ENCODE measurements around the gene RAPGEF5. TPM values are rescaled to one million over a fixed set of nuclear protein-coding genes. Genes with fewer than 3 reads are reported as not detected.

The RAPGEF5 gene
- total and polyA plus RNA-seq, 9 donors = 6.4 to 22.5 (median 10.4) TPM

DNA sequence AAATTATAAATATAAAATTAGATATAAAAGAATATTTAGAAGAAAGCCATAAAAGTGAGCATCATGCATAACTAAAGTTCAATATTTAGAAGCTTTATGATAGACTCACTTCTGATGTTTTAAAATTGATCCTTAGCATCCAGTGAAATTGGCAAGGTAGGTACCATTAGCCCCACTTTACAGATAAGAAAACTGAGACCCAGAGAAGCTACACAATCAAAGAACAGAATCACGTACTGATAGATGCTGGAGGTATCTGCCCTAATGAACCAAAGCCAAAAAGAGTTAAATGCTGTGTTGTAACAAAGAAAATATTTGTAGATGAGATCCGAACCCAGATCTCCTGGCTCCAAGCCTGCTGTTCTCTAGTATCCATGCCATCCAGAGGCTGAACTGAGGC lies 42.6 kb upstream of the RAPGEF5 start:
- 60 to 72% (median 66%) methylated on average over 2 of the region's 2 CpGs for WGBS, 3 donors
- Histone ChIP-seq H3K9me3 (no peaks in the 10 kb centered on the region), H3K4me1 (ENCODE audit: insufficient read depth) (no peaks in the 10 kb centered on the region), H3K27me3 (no peaks in the 10 kb centered on the region), H3K4me3 (no peak overlapping the region), H3K36me3 (no peaks in the 10 kb centered on the region), H3K27ac (no peak overlapping the region)
- no peak for TF ChIP-seq EP300 (IDR thresholded peaks at IDR 0.05)
- no peak for TF ChIP-seq POLR2A (IDR thresholded peaks at IDR 0.05)
- TF ChIP-seq, protein P1, sequence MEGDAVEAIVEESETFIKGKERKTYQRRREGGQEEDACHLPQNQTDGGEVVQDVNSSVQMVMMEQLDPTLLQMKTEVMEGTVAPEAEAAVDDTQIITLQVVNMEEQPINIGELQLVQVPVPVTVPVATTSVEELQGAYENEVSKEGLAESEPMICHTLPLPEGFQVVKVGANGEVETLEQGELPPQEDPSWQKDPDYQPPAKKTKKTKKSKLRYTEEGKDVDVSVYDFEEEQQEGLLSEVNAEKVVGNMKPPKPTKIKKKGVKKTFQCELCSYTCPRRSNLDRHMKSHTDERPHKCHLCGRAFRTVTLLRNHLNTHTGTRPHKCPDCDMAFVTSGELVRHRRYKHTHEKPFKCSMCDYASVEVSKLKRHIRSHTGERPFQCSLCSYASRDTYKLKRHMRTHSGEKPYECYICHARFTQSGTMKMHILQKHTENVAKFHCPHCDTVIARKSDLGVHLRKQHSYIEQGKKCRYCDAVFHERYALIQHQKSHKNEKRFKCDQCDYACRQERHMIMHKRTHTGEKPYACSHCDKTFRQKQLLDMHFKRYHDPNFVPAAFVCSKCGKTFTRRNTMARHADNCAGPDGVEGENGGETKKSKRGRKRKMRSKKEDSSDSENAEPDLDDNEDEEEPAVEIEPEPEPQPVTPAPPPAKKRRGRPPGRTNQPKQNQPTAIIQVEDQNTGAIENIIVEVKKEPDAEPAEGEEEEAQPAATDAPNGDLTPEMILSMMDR (IDR thresholded peaks at IDR 0.05) = no peak
- no peak for DNase-seq
- intact Hi-C loops (cut with DNase I) = no loop called here

DNA sequence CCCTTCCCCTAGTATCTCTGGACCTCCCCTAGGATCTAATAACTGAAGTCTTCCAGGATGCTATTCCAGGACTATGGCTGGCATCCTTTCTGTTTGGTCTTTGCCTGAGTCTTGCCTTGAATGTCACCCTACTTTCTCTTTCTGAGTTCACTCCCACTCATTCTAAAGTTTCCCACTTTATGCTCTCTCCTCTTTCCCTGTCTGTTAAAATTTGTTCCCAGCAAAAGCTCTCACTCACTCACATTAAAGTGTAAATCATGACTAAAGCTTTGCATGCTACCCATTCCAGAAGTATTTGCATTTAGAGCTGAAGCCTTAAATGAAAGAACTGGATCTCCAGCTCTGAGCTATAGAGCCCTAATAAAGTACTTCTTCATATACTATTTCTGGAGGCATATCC lies 42.1 kb upstream of the RAPGEF5 start:
- H3K27me3 ChIP-seq = no peaks in the 10 kb centered on the region
- no peaks in the 10 kb centered on the region for H3K36me3 ChIP-seq
- H3K4me1 ChIP-seq (ENCODE audit: insufficient read depth) = no peaks in the 10 kb centered on the region
- DNase-seq = no peak
- H3K9me3 ChIP-seq = no peaks in the 10 kb centered on the region
- intact Hi-C loops (cut with DNase I) = no loop called here
- no peak overlapping the region for H3K4me3 ChIP-seq
- H3K27ac ChIP-seq = no peak overlapping the region
- TF ChIP-seq EP300 (IDR thresholded peaks at IDR 0.05) (no peak), POLR2A (IDR thresholded peaks at IDR 0.05) (no peak)
- TF ChIP-seq, protein P1 (IDR thresholded peaks at IDR 0.05) = no peak

DNA sequence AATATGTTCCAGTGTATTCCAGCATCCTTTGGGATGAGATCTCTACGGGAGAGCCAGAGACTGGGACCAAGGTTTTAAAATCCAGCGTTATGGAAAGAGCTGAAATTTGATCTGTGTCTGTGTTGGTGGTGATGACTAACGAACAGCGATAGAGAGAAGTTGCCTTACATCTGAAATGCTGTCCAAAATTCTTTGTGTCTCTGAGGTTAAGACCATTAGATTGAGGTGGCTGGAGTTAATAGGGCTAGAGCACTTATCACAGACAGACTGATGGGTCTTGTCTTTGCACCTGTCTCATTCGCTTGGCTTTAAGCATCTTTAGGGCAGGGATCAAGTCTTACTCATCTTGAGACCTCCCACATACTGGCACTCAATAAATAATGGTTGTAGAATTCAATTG lies 41.0 kb upstream of the RAPGEF5 start:
- H3K27ac ChIP-seq = no peak overlapping the region
- WGBS, 3 donors = 32 to 53% (median 41%) methylated on average over 5 of the region's 5 CpGs
- intact Hi-C loops (cut with DNase I) = no loop called here
- TF ChIP-seq POLR2A (IDR thresholded peaks at IDR 0.05) = no peak
- TF ChIP-seq EP300 (IDR thresholded peaks at IDR 0.05) = no peak
- TF ChIP-seq, protein P1 (IDR thresholded peaks at IDR 0.05) = no peak
- H3K27me3 ChIP-seq = no peaks in the 10 kb centered on the region
- no peak for DNase-seq
- no peaks in the 10 kb centered on the region for H3K9me3 ChIP-seq
- no peaks in the 10 kb centered on the region for H3K36me3 ChIP-seq
- no peaks in the 10 kb centered on the region for H3K4me1 ChIP-seq (ENCODE audit: insufficient read depth)
- no peak overlapping the region for H3K4me3 ChIP-seq

DNA sequence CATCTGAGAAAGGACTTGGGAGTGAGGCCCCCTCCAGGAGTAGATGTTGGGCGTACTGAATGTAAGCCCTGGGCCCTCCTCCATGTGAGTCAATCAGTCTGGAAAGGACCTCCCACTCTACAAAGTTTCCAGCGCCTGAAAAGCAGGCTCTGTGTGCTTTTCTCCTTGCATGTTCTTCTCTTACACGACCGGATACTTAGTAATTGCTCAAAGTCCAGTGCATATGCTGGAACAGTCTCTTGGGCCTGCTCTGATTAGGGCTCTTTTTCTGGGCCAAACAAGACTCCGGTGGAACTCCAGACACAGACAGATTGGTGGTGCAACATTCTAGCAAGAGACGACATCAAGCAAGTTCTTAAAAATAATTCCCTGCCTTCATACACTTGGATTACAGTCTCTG lies 38.3 kb upstream of the RAPGEF5 start:
- Histone ChIP-seq H3K27me3 (no peaks in the 10 kb centered on the region), H3K27ac (no peak overlapping the region), H3K36me3 (no peaks in the 10 kb centered on the region), H3K4me1 (ENCODE audit: insufficient read depth) (no peaks in the 10 kb centered on the region), H3K4me3 (no peak overlapping the region), H3K9me3 (no peaks in the 10 kb centered on the region)
- WGBS, 3 donors = 66 to 70% methylated on average over 6 of the region's 6 CpGs; no CpG with 5 or more reads in 1 of the 3 donors
- DNase-seq = no peak
- TF ChIP-seq EP300 (IDR thresholded peaks at IDR 0.05) (no peak), POLR2A (IDR thresholded peaks at IDR 0.05) (no peak)
- TF ChIP-seq, protein P1 (IDR thresholded peaks at IDR 0.05) = no peak
- intact Hi-C loops (cut with DNase I) = no loop called here

DNA sequence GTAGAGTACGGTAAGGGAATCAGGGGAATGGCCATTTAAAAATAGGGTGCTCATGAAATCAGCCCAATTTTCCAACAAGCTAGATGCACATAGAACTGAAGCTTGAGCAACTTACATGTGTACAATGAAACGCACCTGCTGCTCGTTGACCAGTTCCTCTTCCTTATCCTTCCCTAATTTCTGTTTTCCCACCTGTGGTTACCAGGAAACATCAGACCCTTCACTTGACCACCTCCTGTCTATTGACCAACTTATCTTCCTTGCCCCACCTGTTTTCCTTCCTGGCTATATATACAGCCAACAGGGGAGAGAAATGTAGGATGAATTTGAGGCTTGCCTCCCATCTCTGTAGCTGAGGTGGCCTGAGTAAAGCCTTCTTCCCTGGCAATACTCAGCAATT lies 37.8 kb upstream of the RAPGEF5 start:
- WGBS, 3 donors = 83 to 89% (median 86%) methylated on average over 3 of the region's 3 CpGs
- DNase-seq = no peak
- intact Hi-C loops (cut with DNase I) = no loop called here
- Histone ChIP-seq H3K27ac (no peak overlapping the region), H3K4me1 (ENCODE audit: insufficient read depth) (no peaks in the 10 kb centered on the region), H3K36me3 (no peaks in the 10 kb centered on the region), H3K27me3 (no peaks in the 10 kb centered on the region), H3K9me3 (no peaks in the 10 kb centered on the region), H3K4me3 (no peak overlapping the region)
- TF ChIP-seq EP300 (IDR thresholded peaks at IDR 0.05) = no peak
- no peak for TF ChIP-seq POLR2A (IDR thresholded peaks at IDR 0.05)
- TF ChIP-seq, protein P1 (IDR thresholded peaks at IDR 0.05) = no peak
